ENCODE data around the gene C12orf56.
"Not testable (repeated sequence)": the region's sequence is repeated elsewhere in the genome, so short reads cannot be mapped to it uniquely, and the experiment has no call there.

The C12orf56 gene

DNA sequence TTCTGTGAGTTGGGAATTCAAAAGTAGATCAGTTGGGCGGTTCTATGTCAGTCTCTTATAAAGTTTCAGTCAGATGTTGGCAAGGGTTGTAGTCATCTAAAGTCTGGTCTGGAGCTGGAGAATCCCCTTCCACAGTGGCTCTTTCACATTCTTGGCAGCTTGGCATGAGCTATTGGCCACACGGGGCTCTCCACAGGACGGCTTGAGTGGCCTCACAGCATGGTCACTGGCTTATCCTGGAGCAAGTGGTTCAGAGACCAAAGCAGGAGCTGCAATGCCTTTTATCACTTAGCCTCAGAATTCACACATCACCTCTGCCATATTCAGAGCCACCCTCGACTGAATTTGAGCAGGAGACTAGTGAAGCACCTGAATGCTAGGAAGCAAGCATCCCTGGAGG, 161.3 kb downstream of the C12orf56 start:
- no peak for DNase-seq

DNA sequence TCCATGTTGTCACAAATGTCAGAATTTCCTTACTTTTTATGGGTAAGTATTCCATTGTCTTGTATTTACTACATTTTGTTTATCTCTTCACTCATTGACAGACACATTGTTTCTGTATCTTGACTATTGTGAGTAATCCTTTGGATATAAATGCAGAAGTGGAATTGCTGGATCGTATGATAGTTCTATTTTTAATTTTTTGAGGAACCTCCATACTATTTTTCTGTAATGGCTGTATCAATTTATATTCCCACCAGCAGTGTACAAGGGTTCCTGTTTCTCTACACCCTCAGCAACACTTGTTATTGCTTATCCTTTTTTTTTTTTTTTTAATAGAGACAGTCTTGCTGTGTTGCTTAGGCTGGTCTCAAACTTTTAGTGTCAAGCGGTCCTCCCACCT, 164.9 kb downstream of the C12orf56 start:
- no peak for DNase-seq

- DNase-seq: peak; percentile 80 to 88
These were observed 168.4 kb downstream of the C12orf56 start, which contains the start of gene KICS2 for GRCh38 chr12:64222009-64222765. Gene KICS2 (minus strand): TSS chr12:64222296. CDS start chr12:64222237, 59 bp downstream.

- peak; percentile 67 to 69 for DNase-seq
These were observed 168.9 kb downstream of the C12orf56 start for GRCh38 chr12:64221651-64222008.

- no peak for DNase-seq
These were observed 170.5 kb downstream of the C12orf56 start for GRCh38 chr12:64220046-64220445.

GRCh38 chr12:64219145-64219544, 171.4 kb downstream of the C12orf56 start:
- no peak for DNase-seq

DNA sequence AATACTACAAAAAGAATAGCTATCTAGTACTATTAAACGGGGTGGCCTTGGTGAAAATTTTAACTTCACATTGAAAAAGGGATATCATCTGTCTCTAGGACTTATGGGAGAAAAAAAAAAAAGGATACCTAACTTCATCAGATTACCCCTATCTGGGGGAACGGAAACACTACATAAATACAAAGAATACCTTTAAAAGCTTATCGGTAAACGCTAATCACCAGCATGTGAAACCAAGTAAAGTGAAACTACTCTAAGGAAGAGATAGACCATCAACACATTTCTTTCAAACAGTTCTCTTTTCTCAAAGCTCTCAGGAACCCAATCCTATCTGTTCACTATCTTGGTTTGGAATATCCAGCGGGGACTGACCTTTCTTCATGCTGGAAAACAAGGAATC, 172.0 kb downstream of the C12orf56 start:
- DNase-seq: no peak

DNA sequence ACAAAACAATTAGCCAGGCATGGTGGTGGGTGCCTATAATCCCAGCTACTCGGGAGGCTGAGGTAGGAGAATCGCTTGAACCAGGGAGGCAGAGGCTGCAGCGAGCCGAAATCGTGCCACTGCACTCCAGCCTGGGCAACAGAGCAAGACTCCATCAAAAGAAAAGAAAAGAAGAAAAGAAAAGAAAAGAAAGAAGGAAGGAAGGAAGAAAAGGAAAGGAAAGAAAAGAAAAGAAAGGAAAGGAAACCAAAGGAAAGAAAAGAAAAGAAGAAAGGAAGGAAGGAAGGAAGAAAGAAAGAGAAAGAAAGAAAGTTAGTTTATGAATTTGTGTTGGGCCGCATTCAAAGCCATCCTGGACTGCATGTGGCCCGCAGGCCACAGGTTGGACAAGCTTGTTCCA, 172.9 kb downstream of the C12orf56 start:
- not testable (repeated sequence) for DNase-seq

- DNase-seq: no peak
These were observed 174.3 kb downstream of the C12orf56 start for GRCh38 chr12:64216239-64216638.
